AG04449 (cell line): ENCODE results near the gene GNLY.

Experiments
- CTCF ChIA-PET: fragments of 350-600 bp; formaldehyde crosslinking; extraction: SDS; loops from one replicate; lab custom pipeline; 2021; ENCODE audit warnings: antibody characterized with exemption; lab: Yijun Ruan, JAX
- POLR2A ChIA-PET: fragments of 400-600, 350-600 bp; formaldehyde crosslinking; extraction: SDS; loops from one replicate; lab custom pipeline; 2020; ENCODE audit warnings: antibody characterized with exemption, inconsistent platforms; lab: Yijun Ruan, JAX
- DNase-seq: peaks from one replicate; pipeline ENCODE4 v3.0.0-alpha.2; 2010; ENCODE audit warnings: low read depth, low spot score
- H3K4me3 ChIP-seq: 2 replicates; pipeline ENCODE4 v1.5.1; 2011; ENCODE audit warnings: low read depth, mild to moderate bottlenecking, control low read depth, low read length
- TF ChIP-seq, protein P1 (sequence below): IDR thresholded peaks from one replicate; pipeline ENCODE4 v1.5.1; 2011; ENCODE audit warnings: mild to moderate bottlenecking, moderate library complexity, low read length, control low read depth, inconsistent platforms; ENCODE audit not compliant: insufficient read depth; ENCODE audit errors: missing control alignments

Gene GNLY

DNA sequence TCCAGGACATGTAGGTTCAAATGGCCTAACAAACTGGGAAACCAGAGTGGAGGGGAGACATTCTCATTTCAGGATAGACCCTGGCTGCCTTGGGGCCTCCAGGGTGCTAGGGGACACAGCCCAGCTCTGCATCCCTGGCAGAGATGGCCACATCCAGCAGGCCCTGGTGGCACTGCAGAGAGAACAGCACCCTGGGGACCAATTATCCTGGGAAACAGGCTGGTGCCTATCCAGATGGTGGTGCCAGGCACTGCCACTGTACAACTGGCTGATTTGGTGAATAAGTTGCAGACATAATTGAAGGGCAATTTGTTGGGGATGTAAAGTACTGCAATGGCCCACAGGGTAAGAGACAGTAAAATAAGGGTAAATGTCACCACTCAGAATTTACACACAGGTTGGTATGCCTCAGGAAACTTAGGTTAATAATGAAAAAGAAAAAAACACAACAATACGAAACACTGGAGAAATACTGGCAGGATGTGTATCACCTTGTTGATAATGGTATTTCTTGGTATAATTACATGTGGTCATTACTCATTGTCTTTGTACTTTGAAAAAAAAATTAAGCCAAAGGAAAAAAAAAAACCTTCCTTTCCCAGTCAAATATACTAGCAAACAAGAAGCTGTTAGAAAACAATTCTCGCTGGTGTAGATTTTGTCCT is 13.3 kb upstream of the GNLY start:
- no peak for DNase-seq
- TF ChIP-seq, protein P1, sequence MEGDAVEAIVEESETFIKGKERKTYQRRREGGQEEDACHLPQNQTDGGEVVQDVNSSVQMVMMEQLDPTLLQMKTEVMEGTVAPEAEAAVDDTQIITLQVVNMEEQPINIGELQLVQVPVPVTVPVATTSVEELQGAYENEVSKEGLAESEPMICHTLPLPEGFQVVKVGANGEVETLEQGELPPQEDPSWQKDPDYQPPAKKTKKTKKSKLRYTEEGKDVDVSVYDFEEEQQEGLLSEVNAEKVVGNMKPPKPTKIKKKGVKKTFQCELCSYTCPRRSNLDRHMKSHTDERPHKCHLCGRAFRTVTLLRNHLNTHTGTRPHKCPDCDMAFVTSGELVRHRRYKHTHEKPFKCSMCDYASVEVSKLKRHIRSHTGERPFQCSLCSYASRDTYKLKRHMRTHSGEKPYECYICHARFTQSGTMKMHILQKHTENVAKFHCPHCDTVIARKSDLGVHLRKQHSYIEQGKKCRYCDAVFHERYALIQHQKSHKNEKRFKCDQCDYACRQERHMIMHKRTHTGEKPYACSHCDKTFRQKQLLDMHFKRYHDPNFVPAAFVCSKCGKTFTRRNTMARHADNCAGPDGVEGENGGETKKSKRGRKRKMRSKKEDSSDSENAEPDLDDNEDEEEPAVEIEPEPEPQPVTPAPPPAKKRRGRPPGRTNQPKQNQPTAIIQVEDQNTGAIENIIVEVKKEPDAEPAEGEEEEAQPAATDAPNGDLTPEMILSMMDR: no peak
- H3K4me3 ChIP-seq: no peak overlapping the region
- ChIA-PET CTCF (interaction anchor here (0.7 to 16.4 kb wide), 18 partner anchors 8 to 140 kb away, joined by 3 to 207 read pairs (median 11); partner anchors contain the start of genes GNLY and SFTPB), POLR2A (no interaction called here)

DNA sequence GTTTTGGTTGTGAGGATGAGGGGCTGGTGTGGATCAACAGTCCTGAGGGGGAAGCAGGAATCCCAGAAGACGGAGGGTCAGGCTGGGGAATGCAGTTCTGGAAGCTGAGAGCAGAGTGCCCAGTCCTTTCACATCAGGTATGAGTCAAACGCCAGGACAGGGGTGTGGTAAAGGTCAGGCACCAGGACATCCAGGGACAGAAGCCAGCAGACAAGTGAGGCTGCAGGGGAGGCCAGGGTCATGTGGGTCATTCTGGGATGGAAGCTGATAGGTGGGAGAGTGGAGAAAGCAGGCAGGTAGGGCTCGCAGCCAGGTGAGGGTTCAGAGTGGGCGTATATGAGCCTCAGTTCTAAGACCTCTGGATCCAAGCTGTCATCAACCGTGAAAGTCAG is 12.8 kb upstream of the GNLY start:
- ChIA-PET POLR2A (no interaction called here), CTCF (interaction anchor here (0.7 to 16.4 kb wide), 11 partner anchors 10 to 140 kb away, joined by 3 to 207 read pairs (median 16); partner anchors contain the start of genes GNLY and SFTPB)
- no peak overlapping the region for H3K4me3 ChIP-seq
- TF ChIP-seq, protein P1: no peak
- no peak for DNase-seq

DNA sequence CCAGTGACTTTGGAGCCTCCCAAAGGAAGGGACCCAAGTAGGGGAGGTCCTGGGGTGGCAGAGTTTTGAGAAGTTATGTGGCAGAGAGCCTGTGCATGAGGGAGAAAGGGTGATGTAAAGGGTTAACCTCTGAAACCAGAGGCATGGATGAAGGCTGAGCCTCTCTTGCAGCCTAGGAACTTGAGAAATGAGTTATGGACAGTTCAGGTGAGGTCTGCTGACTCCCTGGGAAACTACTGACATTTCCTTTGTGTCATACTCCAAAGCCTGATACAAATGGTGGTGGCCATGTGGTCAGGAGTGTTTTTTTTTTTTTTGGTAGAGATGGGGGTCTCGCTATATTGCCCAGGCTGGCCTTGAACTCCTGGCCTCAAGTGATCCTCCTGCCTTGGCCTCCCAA is 12.4 kb upstream of the GNLY start:
- POLR2A ChIA-PET: no interaction called here
- TF ChIP-seq, protein P1: no peak
- no peak for DNase-seq
- CTCF ChIA-PET: interaction anchor here (0.7 to 16.4 kb wide), 11 partner anchors 10 to 139 kb away, joined by 3 to 207 read pairs (median 16); partner anchors contain the start of gene SFTPB
- no peak overlapping the region for H3K4me3 ChIP-seq

DNA sequence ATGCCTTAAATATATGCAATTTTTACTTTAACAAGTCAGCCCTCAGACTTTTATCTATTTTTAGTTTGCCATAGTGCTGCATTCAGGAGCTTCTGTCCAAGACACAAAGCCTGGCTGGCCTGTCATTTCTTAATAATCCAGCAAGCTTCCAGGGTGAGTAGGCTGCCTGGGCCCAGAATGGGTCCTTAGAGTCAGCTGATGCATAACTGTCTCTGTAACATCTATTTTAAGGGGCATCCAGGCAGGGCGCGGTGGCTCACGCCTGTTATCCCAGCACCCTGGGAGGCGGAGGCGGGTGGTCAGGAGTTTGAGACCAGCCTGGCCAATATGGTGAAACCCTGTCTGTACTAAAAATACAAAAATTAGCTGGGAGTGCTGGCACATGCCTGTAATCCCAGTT is 11.8 kb upstream of the GNLY start:
- CTCF ChIA-PET: interaction anchor here (0.9 to 16.4 kb wide), 7 partner anchors 16 to 47 kb away, joined by 3 to 207 read pairs (median 5); no protein-coding TSS in a partner anchor

DNA sequence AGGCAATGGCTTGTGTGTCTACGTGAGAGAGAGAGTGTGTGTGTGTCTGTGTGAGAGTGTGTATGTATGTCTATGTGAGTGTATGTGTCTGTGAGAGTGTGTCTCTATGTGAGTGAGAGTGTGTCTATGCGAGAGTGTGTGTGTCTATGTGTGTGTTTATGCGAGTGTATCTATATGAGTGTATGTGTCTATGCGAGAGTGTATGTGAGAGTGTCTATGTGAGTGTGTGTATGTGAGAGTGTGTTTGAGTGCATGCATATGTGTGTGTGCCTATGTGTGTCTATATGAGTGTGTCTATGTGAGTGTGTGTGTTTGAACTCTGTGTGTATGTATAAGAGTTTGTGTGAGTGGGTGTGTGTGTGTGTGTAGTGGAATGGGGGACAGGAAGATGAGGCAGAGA is 9.8 kb upstream of the GNLY start:
- no peak overlapping the region for H3K4me3 ChIP-seq
- TF ChIP-seq, protein P1: no peak
- POLR2A ChIA-PET: no interaction called here
- DNase-seq: no peak
- CTCF ChIA-PET: interaction anchor here (0.7 to 16.4 kb wide), 7 partner anchors 11 to 47 kb away, joined by 3 to 207 read pairs (median 6); no protein-coding TSS in a partner anchor

More for the DNA sequence above, 11.8 kb upstream of the GNLY start:
- DNase-seq: no peak
- TF ChIP-seq, protein P1: no peak
- POLR2A ChIA-PET: interaction anchor here (0.6 kb wide), 1 partner anchor 108 kb away, joined by 3 read pairs; no protein-coding TSS in a partner anchor
- H3K4me3 ChIP-seq: no peak overlapping the region

DNA sequence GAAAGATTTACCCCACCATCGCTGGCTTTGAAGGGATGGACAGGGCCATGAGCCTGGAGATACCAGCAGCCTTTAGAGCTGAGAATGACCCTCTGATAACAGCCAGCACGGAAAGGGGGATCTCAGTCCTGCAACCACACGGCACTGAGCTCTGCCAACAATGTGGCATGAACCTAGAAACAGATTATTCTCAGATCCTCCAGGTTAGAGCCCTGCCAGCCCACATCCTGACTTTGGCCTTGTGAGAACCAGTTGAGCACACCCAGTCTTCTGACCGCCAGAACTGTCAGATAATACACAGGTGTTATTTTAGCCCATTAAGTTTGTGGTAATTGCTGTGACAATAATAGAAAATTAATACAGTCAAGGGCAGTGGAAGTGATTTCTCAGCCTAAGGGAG is 9.4 kb upstream of the GNLY start:
- CTCF ChIA-PET: interaction anchor here (0.7 to 16.4 kb wide), 7 partner anchors 8 to 48 kb away, joined by 3 to 207 read pairs (median 6); no protein-coding TSS in a partner anchor
- DNase-seq: no peak
- POLR2A ChIA-PET: no interaction called here

More for the DNA sequence above, 9.4 kb upstream of the GNLY start:
- TF ChIP-seq, protein P1: no peak
- H3K4me3 ChIP-seq: no peak overlapping the region
